Uterus (tissue), 2 donors: Measurements from ENCODE around the gene NIN.

ENCODE experiments used
- POLR2A ChIP-seq, 2 donors: fragments of 450-650 bp; IDR thresholded peaks; one replicate each; pipeline ENCODE4 v1.6.1; 2016; ENCODE audit warnings: antibody characterized with exemption in 2 of 2, mild to moderate bottlenecking in 1 of 2, moderate library complexity in 1 of 2
- TF ChIP-seq, protein P1 (sequence below), 4 experiments: fragments of 200-600 bp in 2 of 4; fragments of 450-650 bp in 2 of 4; sonication (generic) in 2 of 4; IDR thresholded peaks; one replicate each; pipeline ENCODE4 v1.5.1; 2016 to 2019; ENCODE audit warnings: antibody characterized with exemption in 4 of 4, mild to moderate bottlenecking in 2 of 4, moderate library complexity in 1 of 4

DNA sequence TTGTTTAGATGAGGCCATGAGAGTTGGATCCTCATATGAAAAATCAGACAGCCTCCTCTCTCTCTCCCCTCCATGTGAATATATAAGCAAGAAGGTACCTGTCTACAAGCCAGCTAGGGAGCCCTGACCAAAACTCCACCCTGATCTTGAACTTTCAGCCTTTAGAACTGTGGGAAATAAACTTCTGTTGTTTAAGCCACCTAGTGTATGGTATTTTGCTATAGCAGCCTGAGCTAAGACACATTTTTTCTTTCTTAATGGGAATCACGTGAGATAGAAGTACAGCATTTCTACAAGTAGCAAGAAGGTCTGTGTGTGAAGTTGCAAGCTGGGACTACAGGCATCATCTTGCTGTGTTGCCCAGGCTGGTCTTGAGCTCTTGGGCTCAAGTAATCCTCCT lies 24.6 kb upstream of the NIN start:
- TF ChIP-seq, protein P1, sequence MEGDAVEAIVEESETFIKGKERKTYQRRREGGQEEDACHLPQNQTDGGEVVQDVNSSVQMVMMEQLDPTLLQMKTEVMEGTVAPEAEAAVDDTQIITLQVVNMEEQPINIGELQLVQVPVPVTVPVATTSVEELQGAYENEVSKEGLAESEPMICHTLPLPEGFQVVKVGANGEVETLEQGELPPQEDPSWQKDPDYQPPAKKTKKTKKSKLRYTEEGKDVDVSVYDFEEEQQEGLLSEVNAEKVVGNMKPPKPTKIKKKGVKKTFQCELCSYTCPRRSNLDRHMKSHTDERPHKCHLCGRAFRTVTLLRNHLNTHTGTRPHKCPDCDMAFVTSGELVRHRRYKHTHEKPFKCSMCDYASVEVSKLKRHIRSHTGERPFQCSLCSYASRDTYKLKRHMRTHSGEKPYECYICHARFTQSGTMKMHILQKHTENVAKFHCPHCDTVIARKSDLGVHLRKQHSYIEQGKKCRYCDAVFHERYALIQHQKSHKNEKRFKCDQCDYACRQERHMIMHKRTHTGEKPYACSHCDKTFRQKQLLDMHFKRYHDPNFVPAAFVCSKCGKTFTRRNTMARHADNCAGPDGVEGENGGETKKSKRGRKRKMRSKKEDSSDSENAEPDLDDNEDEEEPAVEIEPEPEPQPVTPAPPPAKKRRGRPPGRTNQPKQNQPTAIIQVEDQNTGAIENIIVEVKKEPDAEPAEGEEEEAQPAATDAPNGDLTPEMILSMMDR (IDR thresholded peaks at IDR 0.05) = no peak
- TF ChIP-seq POLR2A (IDR thresholded peaks at IDR 0.05) = no peak
